Measurements from ENCODE around the gene SYNE1.

The SYNE1 gene

DNA sequence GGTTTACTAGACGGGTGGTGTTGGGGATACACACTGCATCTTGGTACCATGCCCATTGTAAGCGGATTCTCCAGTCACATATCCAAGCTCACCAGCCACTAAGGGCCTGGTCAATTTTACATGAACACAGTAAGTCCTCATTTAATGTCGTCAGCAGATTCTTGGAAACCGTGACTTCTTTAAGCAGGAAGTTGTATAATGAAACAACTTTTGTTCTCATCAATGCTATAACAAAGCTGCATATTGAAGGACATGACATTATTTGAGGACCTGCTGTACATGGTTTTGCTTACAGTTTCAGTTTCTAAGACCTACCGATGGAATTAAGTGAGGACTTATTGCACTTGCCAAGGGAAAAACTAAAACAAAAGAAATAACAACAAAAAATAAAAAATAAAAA is 295.6 kb downstream of the SYNE1 start:
- H3K9ac ChIP-seq (ENCODE audit: low read length): no peak overlapping the region
- no peak overlapping the region for H3K4ac ChIP-seq (ENCODE audit: low read depth, low read length)
- no peak overlapping the region for H3K4me3 ChIP-seq (ENCODE audit: low read length)
- H3K18ac ChIP-seq (ENCODE audit: low read length): no peak overlapping the region
- H3K79me2 ChIP-seq (ENCODE audit: control insufficient read depth, insufficient read depth, low read length): no peaks in the 10 kb centered on the region
- H3K23ac ChIP-seq (ENCODE audit: low read length): no peak overlapping the region
- no peak overlapping the region for H3K27ac ChIP-seq (ENCODE audit: low read depth, low read length)
- H3K36me3 ChIP-seq (ENCODE audit: control insufficient read depth, insufficient read depth, low read length): no peaks in the 10 kb centered on the region
- no peak overlapping the region for H2BK15ac ChIP-seq (replicated peaks; ENCODE audit: low read depth)
- no peak overlapping the region for H4K8ac ChIP-seq (ENCODE audit: low read depth, low read length)
- no peak for DNase-seq
- H2AK5ac ChIP-seq (ENCODE audit: low read length): no peak overlapping the region
- H2BK120ac ChIP-seq (ENCODE audit: low read depth, low read length): no peak overlapping the region
- no peak overlapping the region for H4K5ac ChIP-seq (ENCODE audit: low read length)
- no CpG with 5 or more reads among the region's 5 CpGs for WGBS (ENCODE audit: extremely low coverage, insufficient coverage, low lambda C conversion rate)
- no peaks in the 10 kb centered on the region for H3K27me3 ChIP-seq (ENCODE audit: insufficient read depth, low read length, poor library complexity)
- no peaks in the 10 kb centered on the region for H3K79me1 ChIP-seq (ENCODE audit: low read length)
- H3K56ac ChIP-seq (ENCODE audit: low read length): no peak overlapping the region
- H3K4me2 ChIP-seq (ENCODE audit: low read length): no peak overlapping the region
- no peaks in the 10 kb centered on the region for H3K4me1 ChIP-seq (ENCODE audit: control insufficient read depth, low read depth, low read length)
- no peak overlapping the region for H2BK5ac ChIP-seq (ENCODE audit: low read length)

DNA sequence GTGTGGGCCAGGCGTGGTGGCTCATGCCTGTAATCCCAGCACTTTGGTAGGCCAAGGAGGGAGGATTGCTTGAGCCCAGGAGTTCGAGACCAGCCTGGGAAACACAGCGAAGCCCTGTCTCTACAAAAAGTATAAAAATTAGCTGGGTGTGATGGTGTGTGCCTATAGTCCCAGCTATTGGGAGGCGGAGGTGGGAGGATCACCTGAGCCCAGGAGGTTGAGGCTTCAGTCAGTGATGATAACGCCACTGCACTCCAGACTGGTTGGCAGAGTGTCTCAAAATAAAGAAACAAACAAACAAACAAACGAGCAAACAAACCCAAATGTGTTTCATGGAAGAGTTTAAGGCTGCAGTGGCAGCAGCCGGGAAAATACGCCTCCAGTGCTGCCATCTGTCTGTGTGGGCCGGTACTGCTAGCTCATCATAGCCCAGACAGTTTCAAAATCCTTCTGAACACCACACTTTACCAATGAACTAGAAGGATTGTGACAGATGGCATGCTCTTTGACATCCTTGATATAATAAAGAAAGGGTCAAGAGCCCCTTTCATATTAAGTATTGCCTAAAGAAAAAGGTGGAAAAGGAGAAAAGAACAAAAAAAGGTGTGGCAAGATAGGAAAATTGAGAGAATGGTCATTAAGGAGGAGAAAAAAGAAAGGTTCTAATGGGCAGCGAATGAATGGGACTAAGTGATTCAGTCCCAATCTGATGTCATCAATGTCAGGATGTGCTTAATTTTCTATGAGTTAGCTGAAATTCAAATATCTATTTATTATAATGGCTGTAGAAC is 298.6 kb downstream of the SYNE1 start:
- H3K27ac ChIP-seq (ENCODE audit: low read depth, low read length): no peak overlapping the region
- no peak overlapping the region for H2BK120ac ChIP-seq (ENCODE audit: low read depth, low read length)
- no peak overlapping the region for H3K23ac ChIP-seq (ENCODE audit: low read length)
- no peak overlapping the region for H2AK5ac ChIP-seq (ENCODE audit: low read length)
- H3K9ac ChIP-seq (ENCODE audit: low read length): no peak overlapping the region
- no peaks in the 10 kb centered on the region for H3K4me1 ChIP-seq (ENCODE audit: control insufficient read depth, low read depth, low read length)
- H3K18ac ChIP-seq (ENCODE audit: low read length): no peak overlapping the region
- no CpG with 5 or more reads among the region's 10 CpGs for WGBS (ENCODE audit: extremely low coverage, insufficient coverage, low lambda C conversion rate)
- no peaks in the 10 kb centered on the region for H3K79me2 ChIP-seq (ENCODE audit: control insufficient read depth, insufficient read depth, low read length)
- no peak overlapping the region for H2BK5ac ChIP-seq (ENCODE audit: low read length)
- no peaks in the 10 kb centered on the region for H3K27me3 ChIP-seq (ENCODE audit: insufficient read depth, low read length, poor library complexity)
- no peak overlapping the region for H3K4me2 ChIP-seq (ENCODE audit: low read length)
- no peak overlapping the region for H3K4me3 ChIP-seq (ENCODE audit: low read length)
- no peak overlapping the region for H2BK15ac ChIP-seq (replicated peaks; ENCODE audit: low read depth)
- no peak overlapping the region for H4K5ac ChIP-seq (ENCODE audit: low read length)
- H4K8ac ChIP-seq (ENCODE audit: low read depth, low read length): no peak overlapping the region
- H3K79me1 ChIP-seq (ENCODE audit: low read length): no peaks in the 10 kb centered on the region
- H3K56ac ChIP-seq (ENCODE audit: low read length): no peak overlapping the region
- no peaks in the 10 kb centered on the region for H3K36me3 ChIP-seq (ENCODE audit: control insufficient read depth, insufficient read depth, low read length)
- peak; percentile 22 for DNase-seq
- H3K4ac ChIP-seq (ENCODE audit: low read depth, low read length): no peak overlapping the region

DNA sequence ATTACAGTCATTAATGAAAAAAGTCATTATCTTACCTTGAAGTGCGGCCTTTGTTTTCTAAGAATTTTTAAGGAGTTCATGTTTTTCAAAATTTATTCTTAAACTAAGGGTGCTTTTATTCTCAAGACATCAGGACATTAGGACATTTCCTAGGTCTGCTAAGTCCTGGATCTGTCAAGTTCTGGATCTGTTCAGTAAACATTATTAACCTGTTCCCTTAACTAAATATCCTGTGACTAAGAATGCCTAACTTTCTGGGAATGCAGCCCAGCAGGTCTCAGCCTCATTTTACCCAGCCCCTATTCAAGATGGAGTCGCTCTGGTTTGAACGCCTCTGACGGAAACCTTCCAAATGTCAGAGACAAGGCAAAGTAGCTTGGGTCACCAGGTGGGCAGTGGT is 302.6 kb downstream of the SYNE1 start:
- Histone ChIP-seq H3K27ac (ENCODE audit: low read depth, low read length) (no peak overlapping the region), H3K18ac (ENCODE audit: low read length) (no peak overlapping the region), H3K23ac (ENCODE audit: low read length) (no peak overlapping the region), H2BK120ac (ENCODE audit: low read depth, low read length) (no peak overlapping the region), H2AK5ac (ENCODE audit: low read length) (no peak overlapping the region), H4K8ac (ENCODE audit: low read depth, low read length) (no peak overlapping the region), H3K36me3 (ENCODE audit: control insufficient read depth, insufficient read depth, low read length) (no peaks in the 10 kb centered on the region), H3K9ac (ENCODE audit: low read length) (no peak overlapping the region), H3K56ac (ENCODE audit: low read length) (no peak overlapping the region), H3K4me1 (ENCODE audit: control insufficient read depth, low read depth, low read length) (no peaks in the 10 kb centered on the region), H3K79me1 (ENCODE audit: low read length) (no peaks in the 10 kb centered on the region), H4K5ac (ENCODE audit: low read length) (no peak overlapping the region), H3K4ac (ENCODE audit: low read depth, low read length) (no peak overlapping the region), H2BK15ac (replicated peaks; ENCODE audit: low read depth) (no peak overlapping the region), H3K4me2 (ENCODE audit: low read length) (no peak overlapping the region), H2BK5ac (ENCODE audit: low read length) (no peak overlapping the region), H3K4me3 (ENCODE audit: low read length) (no peak overlapping the region), H3K79me2 (ENCODE audit: control insufficient read depth, insufficient read depth, low read length) (no peaks in the 10 kb centered on the region), H3K27me3 (ENCODE audit: insufficient read depth, low read length, poor library complexity) (no peaks in the 10 kb centered on the region)
- no CpG with 5 or more reads among the region's 4 CpGs for WGBS (ENCODE audit: extremely low coverage, insufficient coverage, low lambda C conversion rate)
- DNase-seq: no peak

DNA sequence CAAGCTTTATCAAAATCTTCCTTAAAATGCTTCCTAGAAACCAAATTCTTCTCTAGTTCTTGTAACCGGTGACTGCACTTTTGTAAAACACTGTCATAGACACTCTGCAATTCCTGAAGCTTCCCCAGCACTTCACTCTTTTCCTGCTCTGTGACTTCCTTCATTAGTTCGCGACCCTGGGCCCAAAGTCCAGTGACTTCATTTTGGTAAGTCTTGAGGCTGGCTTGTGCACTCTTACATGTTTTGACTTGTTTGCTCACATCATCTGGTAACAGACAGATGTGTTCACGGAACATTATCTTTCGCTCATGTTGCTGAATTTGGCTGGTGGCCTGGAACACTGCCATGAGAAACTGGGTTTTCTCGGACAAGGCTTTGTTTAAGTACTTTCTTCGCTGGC is 306.2 kb downstream of the SYNE1 start:
- H3K4me1 ChIP-seq (ENCODE audit: control insufficient read depth, low read depth, low read length): no peaks in the 10 kb centered on the region
- no peak for DNase-seq
- H2BK120ac ChIP-seq (ENCODE audit: low read depth, low read length): no peak overlapping the region
- H3K36me3 ChIP-seq (ENCODE audit: control insufficient read depth, insufficient read depth, low read length): no peaks in the 10 kb centered on the region
- H3K9ac ChIP-seq (ENCODE audit: low read length): no peak overlapping the region
- no peaks in the 10 kb centered on the region for H3K79me1 ChIP-seq (ENCODE audit: low read length)
- H2AK5ac ChIP-seq (ENCODE audit: low read length): no peak overlapping the region
- no peak overlapping the region for H3K18ac ChIP-seq (ENCODE audit: low read length)
- H3K4me2 ChIP-seq (ENCODE audit: low read length): no peak overlapping the region
- no peak overlapping the region for H3K4me3 ChIP-seq (ENCODE audit: low read length)
- no peak overlapping the region for H3K23ac ChIP-seq (ENCODE audit: low read length)
- H3K4ac ChIP-seq (ENCODE audit: low read depth, low read length): no peak overlapping the region
- no peak overlapping the region for H3K27ac ChIP-seq (ENCODE audit: low read depth, low read length)
- no peaks in the 10 kb centered on the region for H3K27me3 ChIP-seq (ENCODE audit: insufficient read depth, low read length, poor library complexity)
- H2BK15ac ChIP-seq (replicated peaks; ENCODE audit: low read depth): no peak overlapping the region
- H3K79me2 ChIP-seq (ENCODE audit: control insufficient read depth, insufficient read depth, low read length): no peaks in the 10 kb centered on the region
- H4K8ac ChIP-seq (ENCODE audit: low read depth, low read length): no peak overlapping the region
- no CpG with 5 or more reads among the region's 7 CpGs for WGBS (ENCODE audit: extremely low coverage, insufficient coverage, low lambda C conversion rate)
- no peak overlapping the region for H4K5ac ChIP-seq (ENCODE audit: low read length)
- no peak overlapping the region for H3K56ac ChIP-seq (ENCODE audit: low read length)
- H2BK5ac ChIP-seq (ENCODE audit: low read length): no peak overlapping the region

DNA sequence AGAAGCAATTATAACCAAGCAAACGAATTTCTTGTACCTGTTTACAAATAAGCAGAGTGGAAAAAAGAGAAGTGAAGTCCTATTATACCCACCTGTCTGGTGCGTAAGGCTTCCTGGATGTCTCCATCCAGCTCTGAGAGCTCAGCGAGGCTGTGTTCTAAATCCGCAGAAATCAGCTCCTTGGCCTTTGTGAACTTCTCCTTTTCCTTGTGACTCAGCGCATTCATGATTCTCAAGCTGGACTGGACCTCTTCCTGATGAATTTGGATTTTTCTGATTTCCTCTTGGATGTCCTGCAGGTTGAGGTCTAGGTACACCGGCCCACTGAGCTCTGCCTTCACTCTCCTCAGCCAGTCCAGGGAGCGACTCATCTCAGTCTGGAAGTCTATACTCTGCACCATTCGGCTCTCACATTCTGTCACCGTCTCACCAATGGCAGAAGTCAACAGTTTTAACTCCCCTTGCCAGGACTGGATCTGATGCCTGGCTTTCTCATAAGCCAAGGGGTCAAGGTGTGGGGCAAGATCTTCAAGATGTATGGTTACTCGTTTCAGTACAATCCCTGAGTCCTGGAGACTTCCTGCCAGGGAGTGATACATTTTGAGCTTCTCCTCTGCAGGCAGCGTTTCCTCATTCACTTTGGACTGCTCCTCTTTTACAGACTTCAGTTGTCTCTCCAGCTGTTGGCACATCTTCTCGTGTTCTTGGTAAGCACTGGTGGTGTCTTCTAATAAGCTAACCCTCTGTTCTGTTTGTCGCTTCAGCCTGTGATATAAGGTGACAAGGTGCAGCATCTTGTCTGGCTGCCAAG is 307.3 kb downstream of the SYNE1 start:
- Histone ChIP-seq H3K4me2 (ENCODE audit: low read length) (no peak overlapping the region), H2BK120ac (ENCODE audit: low read depth, low read length) (no peak overlapping the region), H3K23ac (ENCODE audit: low read length) (no peak overlapping the region), H4K8ac (ENCODE audit: low read depth, low read length) (peak overlapping the region; percentile 56), H3K36me3 (ENCODE audit: control insufficient read depth, insufficient read depth, low read length) (no peaks in the 10 kb centered on the region), H3K9ac (ENCODE audit: low read length) (no peak overlapping the region), H3K4me1 (ENCODE audit: control insufficient read depth, low read depth, low read length) (no peaks in the 10 kb centered on the region), H3K4ac (ENCODE audit: low read depth, low read length) (no peak overlapping the region), H3K27me3 (ENCODE audit: insufficient read depth, low read length, poor library complexity) (no peaks in the 10 kb centered on the region), H4K5ac (ENCODE audit: low read length) (no peak overlapping the region), H3K18ac (ENCODE audit: low read length) (no peak overlapping the region), H3K4me3 (ENCODE audit: low read length) (no peak overlapping the region), H3K79me2 (ENCODE audit: control insufficient read depth, insufficient read depth, low read length) (no peaks in the 10 kb centered on the region), H2BK5ac (ENCODE audit: low read length) (no peak overlapping the region), H3K79me1 (ENCODE audit: low read length) (no peaks in the 10 kb centered on the region), H2BK15ac (replicated peaks; ENCODE audit: low read depth) (no peak overlapping the region), H2AK5ac (ENCODE audit: low read length) (no peak overlapping the region), H3K27ac (ENCODE audit: low read depth, low read length) (no peak overlapping the region), H3K56ac (ENCODE audit: low read length) (no peak overlapping the region)
- no peak for DNase-seq
- WGBS (ENCODE audit: extremely low coverage, insufficient coverage, low lambda C conversion rate): no CpG with 5 or more reads among the region's 13 CpGs
